ENCODE data around the gene SF3B1. TPM values are rescaled to one million over a fixed set of nuclear protein-coding genes. Genes with fewer than 3 reads are reported as not detected.
A peak's percentile ranks its signal among the peaks of the same experiment; 100 is the strongest.
"Not testable (repeated sequence)": the region's sequence is repeated elsewhere in the genome, so short reads cannot be mapped to it uniquely, and the experiment has no call there.

Gene SF3B1, protein sequence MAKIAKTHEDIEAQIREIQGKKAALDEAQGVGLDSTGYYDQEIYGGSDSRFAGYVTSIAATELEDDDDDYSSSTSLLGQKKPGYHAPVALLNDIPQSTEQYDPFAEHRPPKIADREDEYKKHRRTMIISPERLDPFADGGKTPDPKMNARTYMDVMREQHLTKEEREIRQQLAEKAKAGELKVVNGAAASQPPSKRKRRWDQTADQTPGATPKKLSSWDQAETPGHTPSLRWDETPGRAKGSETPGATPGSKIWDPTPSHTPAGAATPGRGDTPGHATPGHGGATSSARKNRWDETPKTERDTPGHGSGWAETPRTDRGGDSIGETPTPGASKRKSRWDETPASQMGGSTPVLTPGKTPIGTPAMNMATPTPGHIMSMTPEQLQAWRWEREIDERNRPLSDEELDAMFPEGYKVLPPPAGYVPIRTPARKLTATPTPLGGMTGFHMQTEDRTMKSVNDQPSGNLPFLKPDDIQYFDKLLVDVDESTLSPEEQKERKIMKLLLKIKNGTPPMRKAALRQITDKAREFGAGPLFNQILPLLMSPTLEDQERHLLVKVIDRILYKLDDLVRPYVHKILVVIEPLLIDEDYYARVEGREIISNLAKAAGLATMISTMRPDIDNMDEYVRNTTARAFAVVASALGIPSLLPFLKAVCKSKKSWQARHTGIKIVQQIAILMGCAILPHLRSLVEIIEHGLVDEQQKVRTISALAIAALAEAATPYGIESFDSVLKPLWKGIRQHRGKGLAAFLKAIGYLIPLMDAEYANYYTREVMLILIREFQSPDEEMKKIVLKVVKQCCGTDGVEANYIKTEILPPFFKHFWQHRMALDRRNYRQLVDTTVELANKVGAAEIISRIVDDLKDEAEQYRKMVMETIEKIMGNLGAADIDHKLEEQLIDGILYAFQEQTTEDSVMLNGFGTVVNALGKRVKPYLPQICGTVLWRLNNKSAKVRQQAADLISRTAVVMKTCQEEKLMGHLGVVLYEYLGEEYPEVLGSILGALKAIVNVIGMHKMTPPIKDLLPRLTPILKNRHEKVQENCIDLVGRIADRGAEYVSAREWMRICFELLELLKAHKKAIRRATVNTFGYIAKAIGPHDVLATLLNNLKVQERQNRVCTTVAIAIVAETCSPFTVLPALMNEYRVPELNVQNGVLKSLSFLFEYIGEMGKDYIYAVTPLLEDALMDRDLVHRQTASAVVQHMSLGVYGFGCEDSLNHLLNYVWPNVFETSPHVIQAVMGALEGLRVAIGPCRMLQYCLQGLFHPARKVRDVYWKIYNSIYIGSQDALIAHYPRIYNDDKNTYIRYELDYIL
- polyA plus RNA-seq, result 100 to 1,000 TPM in 2 of 3 donors, 10 to 100 TPM in 1; 82.5 to 113 (median 109) TPM

DNA sequence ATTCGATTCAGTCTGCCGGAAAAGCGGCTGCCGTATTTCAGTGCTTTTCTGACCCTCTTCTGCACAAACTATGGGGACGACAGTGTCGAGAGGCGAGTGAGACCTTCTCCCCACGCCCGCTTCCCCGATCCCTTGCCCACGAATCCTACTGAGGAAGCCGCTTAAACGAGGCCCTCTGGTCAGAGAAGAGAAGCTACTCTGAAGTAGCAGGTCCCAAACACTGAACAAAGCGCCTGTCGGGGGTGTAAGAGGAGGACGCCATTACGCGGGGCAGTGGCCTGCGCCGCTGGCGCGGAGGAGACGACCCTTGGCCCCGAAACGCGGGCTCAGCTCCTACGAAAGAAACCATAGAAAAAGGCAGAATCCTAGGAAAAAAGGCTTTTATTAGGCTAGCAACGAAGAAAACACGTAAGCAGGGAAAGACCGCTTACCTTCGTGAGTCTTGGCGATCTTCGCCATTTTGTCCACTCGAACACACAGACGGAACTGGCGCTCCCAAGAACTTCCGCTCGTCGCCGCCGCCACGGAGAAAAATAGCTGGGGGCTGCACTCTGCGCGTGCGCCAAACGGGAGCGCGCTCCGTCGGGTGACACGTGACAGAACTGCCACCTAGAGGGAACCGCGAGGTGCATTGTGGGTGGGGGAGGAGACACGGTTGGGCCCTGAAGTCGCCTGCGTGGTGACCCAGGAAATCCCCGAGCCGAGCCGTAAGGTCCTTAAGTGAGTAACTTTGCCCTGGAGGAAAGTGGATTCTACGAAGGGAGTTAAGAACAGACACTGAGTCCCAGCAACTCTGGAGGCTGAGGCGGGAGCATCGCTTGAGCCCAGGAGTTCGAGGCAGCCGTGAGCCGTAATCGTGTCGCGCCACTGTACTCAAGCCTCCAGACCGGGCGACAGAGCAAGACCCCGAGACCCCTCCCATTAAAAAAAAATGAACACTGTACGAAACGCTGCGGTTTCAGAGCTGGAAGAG lies at the start of gene SF3B1:
TSS of gene SF3B1 (minus strand) at position 488 of the 973 bp plus-strand sequence. CDS start at position 459, 29 bp downstream.
- WGBS, 3 donors, result 0% methylated on average over 74 of the region's 74 CpGs
- peak within 1 kb of the TSS; percentile 94 for H3K27ac ChIP-seq (ENCODE audit: low read depth, low read length)

DNA sequence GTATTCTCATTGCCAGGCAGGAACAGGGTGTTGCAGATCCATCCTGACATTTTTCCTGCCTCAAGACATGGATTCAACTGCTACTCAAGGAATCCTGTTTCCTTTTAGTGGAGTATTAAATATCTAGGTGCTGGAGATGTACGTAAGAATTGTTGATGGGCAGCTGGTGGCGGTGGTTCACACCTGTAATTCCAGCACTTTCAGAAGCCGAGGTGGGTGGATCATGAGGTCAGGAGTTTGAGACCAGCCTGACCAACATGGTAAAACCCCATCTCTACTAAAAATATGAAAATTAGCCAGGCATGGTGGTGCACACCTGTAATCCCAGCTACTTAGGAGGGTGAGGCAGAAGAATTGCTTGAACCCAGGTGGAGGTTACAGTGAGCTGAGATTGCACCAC lies 49.4 kb upstream of the SF3B1 start:
- WGBS, 3 donors, result 95 to 98% (median 96%) methylated on average over 3 of the region's 3 CpGs

DNA sequence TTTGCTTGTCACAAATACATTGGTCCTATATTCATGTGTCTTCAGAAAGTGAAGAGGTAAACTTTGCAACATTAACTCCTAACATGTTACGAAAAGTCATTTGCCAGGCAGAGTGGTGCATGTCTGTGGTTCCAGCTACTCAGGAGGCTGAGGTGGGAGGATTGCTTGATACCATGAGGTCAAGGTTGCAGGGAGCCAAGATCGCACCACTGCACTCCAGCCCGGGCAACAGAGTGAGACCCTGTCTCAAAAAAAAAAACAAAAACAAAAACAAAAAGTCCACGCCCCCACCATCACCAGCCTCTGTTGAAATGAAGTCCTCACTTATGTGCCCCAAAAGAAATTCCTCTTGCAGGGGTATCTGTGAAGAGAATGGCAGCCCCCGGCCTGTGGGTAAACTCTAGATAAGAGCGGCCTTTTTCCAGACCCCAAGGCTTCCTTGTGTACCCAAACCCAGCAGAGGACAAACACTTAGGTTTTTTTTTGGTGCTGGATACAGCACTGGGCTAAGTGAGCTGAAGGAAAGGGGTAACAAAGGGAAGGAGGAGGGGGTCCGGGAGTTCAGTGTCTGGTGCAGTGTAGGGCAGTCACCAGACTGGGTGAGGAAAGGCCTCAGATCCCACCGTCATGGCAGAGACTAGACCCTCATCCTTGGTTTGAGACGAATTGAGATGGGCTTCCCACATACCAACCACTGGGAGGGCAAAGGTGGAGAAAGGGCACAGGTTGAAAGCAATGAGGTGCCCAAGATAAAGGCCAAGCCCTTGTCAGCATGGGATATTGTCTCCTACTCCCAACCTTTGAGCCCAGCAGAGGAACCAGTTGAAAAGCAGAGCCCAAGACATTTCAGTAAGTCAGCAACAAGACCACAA lies 45.6 kb upstream of the SF3B1 start:
- WGBS, 3 donors, result 90 to 95% (median 93%) methylated on average over 9 of the region's 9 CpGs
- no peak overlapping the region for H3K27ac ChIP-seq (ENCODE audit: low read depth, low read length)

More for the DNA sequence above, 49.4 kb upstream of the SF3B1 start:
- not testable (repeated sequence) for H3K27ac ChIP-seq (ENCODE audit: low read depth, low read length)

DNA sequence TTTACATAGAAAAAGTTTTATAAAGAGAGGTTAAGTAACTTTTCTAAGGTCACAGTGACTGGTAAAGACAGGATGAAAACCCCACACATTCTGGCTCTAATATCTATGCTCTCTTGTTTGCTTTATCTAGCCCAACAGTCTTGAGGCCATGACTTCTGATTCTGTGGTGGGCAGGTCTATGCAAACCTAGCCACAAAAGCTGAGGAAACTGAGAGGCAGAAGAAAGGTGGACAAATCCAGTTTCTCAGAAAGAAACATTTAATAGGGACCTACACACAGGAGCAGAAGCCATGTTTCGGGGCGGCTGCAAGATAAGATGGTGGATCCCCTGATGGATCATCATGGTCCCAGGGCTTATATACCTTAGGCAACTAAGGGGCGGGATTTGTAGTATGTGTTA lies 43.0 kb upstream of the SF3B1 start:
- H3K27ac ChIP-seq (ENCODE audit: low read depth, low read length), result no peak overlapping the region
- WGBS, 3 donors, result 96 to 100% (median 99%) methylated on average over 3 of the region's 3 CpGs

DNA sequence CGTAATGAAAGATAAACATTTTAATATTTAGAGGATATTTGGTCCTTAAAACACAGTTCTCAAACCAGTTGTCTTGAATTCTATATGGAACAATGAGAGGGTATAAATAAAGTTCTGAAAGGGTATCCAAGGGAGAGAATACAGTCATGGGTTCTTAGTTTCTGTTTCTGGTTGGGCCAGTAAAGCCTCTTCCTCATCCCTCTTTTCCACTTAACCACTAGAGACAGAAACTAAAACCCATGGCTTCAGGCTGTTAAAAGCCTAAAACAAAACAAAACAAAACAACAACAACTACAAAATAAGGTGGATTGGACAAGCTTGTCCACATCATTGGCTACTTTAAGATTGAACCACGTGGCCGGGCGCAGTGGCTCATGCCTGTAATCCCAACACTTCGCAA lies 37.3 kb upstream of the SF3B1 start:
- H3K27ac ChIP-seq (ENCODE audit: low read depth, low read length), result no peak overlapping the region
- WGBS, 3 donors, result 96 to 97% (median 96%) methylated on average over 5 of the region's 5 CpGs

DNA sequence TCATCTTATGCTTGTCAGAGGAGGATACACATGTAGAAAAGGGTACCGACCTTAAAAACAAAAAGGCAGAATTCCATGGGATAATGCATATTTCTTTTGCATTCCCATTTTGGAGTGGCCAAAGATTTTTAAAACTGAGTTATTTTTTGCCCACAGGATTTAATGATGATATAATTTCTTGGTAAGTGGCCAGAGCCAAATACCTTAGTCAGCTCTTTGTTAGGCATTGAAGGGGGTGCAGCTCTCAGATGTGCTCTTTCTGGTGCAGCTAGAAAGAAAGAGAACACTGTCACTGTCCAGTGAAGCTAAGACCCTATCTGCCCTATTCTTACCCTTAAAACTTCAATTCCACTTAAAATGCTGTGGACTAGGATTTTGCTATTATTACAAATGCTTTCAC lies 29.3 kb upstream of the SF3B1 start:
- no peak overlapping the region for H3K27ac ChIP-seq (ENCODE audit: low read depth, low read length)
- 62 to 71% (median 66%) methylated on average over 1 of the region's 1 CpG for WGBS, 3 donors

DNA sequence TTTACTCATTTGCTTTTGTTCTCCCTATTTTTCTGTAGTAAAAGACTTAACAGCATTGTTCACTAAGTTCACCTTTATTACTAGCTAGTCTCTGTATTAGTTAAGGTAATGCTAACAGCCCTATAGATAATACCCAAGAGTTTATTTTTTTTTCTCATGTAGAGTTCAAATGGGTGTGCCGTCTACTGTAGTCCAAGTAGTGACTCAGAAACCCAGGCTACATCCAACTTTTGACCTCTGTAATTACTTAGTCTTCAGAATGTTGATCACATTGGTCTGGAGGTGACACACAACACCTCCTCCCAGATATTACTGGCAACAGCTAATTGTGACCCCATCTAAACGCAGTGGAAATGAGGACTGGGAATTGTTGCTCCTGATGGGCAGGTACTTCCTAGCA lies 26.2 kb upstream of the SF3B1 start:
- 54 to 84% (median 64%) methylated on average over 2 of the region's 2 CpGs for WGBS, 3 donors
- H3K27ac ChIP-seq (ENCODE audit: low read depth, low read length), result no peak overlapping the region

DNA sequence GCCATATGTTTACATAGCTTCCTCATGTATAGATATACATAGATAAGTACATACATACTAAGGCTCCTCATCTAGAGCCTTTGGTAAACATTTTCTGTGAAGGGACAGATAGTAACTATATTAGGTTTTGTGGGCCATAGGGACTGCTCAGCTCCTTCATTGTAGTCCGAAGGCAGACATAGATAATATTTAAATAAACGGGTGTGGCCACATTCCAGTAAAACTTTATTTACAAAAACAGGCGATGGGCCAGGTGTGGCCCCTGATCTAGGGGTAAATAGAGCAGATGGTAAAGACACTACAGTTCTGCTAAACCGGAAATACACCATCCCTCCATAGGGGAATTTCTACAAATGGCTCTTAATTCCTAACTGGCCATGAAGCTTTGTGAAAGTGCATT lies 25.8 kb upstream of the SF3B1 start:
- H3K27ac ChIP-seq (ENCODE audit: low read depth, low read length), result no peak overlapping the region
- 69 to 90% (median 84%) methylated on average over 4 of the region's 4 CpGs for WGBS, 3 donors

DNA sequence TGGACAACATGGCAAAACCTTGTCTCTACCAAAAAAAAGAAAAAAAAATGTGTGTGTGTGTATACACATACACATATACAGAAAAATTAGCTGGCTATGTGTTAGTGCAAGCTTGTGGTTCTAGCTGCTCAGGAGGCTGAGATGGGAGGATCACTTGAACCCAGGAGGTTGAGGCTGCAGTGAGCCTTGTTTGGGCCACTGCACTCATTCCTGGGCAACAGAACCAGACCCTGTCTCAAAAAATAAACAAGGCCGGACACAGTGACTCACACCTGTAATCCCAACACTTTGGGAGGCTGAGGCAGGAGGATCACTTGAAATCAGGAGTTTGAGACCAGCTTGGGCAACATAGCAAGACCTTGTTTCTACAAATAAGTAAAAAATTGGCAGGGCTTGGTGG lies 20.6 kb upstream of the SF3B1 start:
- no peak overlapping the region for H3K27ac ChIP-seq (ENCODE audit: low read depth, low read length)
- WGBS, 3 donors, result 91 to 100% (median 100%) methylated on average over 1 of the region's 1 CpG

DNA sequence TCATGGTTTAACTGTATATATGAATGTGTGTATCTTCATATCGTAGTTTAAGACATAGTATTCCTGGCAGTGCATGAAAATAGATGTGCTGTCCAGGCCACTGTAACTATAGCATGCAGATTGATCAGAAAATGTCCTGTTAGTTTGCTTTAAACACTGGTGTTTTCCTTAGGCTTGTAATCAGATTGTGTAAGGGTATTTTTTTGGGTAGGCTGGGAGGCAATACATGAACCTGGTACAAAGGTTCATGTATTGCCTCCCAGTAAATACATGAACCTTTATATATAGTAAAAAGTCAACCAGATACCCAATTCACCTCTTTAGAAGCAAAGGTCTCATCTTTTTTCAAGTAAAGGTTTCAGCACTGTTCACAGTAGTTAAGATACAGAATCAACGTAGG lies 20.1 kb upstream of the SF3B1 start:
- 44 to 84% (median 78%) methylated on average over 2 of the region's 2 CpGs for WGBS, 3 donors
- no peak overlapping the region for H3K27ac ChIP-seq (ENCODE audit: low read depth, low read length)

DNA sequence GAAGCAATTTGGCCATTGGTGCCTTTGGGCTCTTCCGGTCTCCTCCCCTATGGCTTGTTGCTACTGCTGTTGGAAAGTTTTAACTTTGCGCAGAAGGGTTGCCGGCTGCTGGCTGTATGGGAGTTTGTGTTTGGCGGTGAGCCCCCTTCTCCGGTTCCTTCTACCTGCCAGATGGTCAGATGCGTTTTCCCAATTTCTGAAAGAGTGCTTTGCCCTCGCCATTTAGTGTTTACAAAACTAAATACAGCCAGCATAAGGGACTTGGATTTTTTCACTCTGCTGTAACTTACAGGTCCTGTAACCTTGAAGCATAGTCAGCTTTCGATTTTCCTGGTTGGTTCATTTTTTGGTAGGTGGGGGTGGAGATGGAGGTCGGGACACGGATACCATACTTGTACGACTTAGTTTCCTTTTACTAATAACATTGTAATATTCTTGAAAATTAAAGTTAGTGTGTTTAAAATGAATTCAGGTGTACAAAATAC lies 19.1 kb upstream of the SF3B1 start:
- 0 to 1% (median 0%) methylated on average over 11 of the region's 11 CpGs for WGBS, 3 donors

DNA sequence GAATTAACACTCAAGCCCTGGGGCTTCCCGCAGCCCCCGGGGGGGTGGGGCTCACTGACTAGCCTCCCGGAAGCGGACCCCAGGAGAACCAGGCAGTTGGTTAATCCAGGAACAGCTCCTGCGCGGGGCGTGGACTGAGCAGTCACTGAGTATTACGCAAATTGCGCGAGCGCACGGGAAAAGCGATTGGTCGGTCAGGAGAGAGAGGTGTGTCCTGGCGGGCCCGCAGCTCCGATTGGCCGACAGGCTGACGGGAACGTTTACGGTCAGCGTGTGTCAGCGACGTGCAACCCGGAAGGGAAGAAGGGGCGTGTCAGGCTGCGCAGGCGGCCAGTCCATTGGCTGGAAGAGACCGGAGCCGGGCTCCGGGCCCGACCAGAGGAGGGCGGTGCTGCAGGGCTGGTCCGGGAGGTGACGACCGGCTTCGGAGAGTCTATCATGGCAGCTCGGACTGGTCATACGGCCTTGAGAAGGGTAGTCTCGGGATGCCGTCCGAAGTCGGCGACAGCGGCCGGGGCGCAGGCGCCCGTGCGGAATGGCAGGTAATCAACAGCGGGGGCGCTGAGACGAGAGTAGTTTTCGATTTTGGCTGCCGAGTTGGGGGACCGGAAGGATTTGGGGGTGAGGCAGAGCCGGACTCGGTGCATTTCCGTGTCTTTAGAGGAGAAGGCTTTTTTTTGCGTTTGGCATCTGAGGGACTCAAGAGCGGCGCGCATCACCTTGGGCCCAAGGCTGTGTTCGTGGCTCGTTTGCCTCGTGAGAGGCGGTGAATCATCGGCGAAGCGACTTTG lies 18.5 kb upstream of the SF3B1 start, which contains the start of gene COQ10B:
TSS of gene COQ10B (plus strand) at position 430 of the 791 bp plus-strand sequence. CDS start at position 439, 9 bp downstream.
- H3K27ac ChIP-seq (ENCODE audit: low read depth, low read length), result peak within 1 kb of the TSS; percentile 100
- WGBS, 3 donors, result 0% methylated on average over 65 to 70 of the region's 70 CpGs

More for the DNA sequence above, 19.1 kb upstream of the SF3B1 start:
- peak overlapping the region; percentile 100 for H3K27ac ChIP-seq (ENCODE audit: low read depth, low read length)

DNA sequence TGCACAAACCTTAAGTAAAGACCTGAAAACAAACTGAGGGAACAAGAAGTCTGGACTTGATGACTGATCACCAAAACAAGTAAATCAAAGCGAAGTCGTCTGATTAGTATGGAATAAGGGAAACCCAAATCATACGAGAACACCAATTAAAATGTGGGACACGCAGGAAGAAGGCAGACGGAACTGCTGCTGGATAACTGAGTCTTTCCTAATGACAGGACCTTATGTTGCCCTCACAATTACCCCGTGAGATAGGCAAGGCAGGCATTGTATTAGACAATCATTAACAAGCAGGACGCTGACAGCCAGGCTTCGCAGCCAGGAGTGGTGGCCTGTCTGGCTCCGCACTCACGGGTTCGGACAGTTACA lies 17.9 kb upstream of the SF3B1 start:
- H3K27ac ChIP-seq (ENCODE audit: low read depth, low read length), result peak overlapping the region; percentile 78
- 1 to 4% (median 3%) methylated on average over 11 of the region's 11 CpGs for WGBS, 3 donors

DNA sequence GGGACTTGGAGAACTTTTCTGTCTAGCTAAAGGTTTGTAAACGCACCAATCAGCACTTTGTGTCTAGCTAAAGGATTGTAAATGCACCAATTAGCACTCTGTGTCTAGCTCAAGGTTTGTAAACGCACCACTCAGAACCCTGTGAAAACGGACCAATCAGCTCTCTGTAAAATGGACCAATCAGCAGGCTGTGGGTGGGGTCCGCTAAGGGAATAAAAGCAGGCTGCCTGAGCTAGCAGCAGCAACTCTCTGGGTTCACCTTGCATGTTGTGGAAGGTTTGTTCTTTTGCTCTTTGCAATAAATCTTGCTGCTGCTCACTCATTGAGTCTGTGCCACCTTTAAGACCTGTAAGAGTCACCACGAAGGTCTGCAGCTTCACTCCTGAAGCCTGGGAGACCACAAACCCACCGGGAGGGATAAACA lies 16.1 kb upstream of the SF3B1 start:
- not testable (repeated sequence) for H3K27ac ChIP-seq (ENCODE audit: low read depth, low read length)
- 82 to 89% (median 82%) methylated on average over 6 of the region's 6 CpGs for WGBS, 3 donors

DNA sequence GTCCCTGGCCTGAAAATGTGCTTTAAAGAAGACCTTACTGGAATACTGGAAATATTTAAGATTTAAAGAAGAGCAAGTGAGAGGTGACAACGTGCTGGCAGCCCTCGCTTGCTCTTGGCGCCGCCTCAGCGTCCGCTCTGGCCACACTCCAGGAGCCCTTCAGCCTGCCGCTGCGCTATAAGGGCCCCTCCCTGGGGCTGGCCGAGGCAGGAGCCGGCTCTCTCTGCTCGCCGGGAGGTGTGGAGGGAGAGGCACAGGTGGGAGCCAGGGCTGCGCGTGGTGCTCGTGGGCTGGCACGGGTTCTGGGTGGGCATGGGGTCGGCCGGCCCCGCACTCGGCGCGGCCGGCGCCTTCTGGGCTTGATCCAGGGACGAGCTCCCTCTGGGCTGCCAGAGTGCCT lies 15.6 kb upstream of the SF3B1 start:
- 88 to 94% (median 88%) methylated on average over 22 to 25 of the region's 25 CpGs for WGBS, 3 donors
- no peak overlapping the region for H3K27ac ChIP-seq (ENCODE audit: low read depth, low read length)

DNA sequence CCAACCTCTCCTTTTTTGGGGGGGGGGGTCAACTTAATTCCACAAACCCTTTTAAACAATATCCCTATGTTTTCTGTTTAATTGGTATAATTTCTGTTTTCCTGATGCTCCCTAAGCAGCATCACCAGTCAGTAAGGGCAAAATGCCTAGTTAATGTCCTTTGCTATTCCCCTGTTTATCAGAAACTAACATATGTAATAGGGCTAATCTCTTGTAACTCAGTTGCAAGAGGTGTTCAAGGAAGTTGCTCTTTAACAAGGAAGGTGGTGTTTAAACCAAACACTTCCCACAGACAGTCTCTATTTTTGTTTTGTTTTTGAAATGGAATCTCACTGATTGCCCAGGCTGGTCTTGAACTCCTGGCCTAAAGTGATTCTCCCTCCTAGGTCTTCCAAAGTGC lies 12.0 kb upstream of the SF3B1 start:
- no peak overlapping the region for H3K27ac ChIP-seq (ENCODE audit: low read depth, low read length)
